NAMALWA (cell line): ENCODE results near the gene HNRNPM.

Experiments used
- DNase-seq: peaks from one replicate; pipeline ENCODE4 v3.0.0-alpha.2; 2015; ENCODE audit warnings: low spot score

HNRNPM gene

GRCh38 chr19:8485561-8486371 is 41.0 kb downstream of the HNRNPM start:
- no peak for DNase-seq

GRCh38 chr19:8486661-8487136 is 41.9 kb downstream of the HNRNPM start:
- DNase-seq: no peak

GRCh38 chr19:8487137-8487851 is 42.5 kb downstream of the HNRNPM start:
- no peak for DNase-seq

- DNase-seq: no peak
These were observed 43.6 kb downstream of the HNRNPM start for GRCh38 chr19:8488365-8488764.

- no peak for DNase-seq
These were observed 45.0 kb downstream of the HNRNPM start for GRCh38 chr19:8489561-8490394.

- DNase-seq: no peak
These were observed 45.6 kb downstream of the HNRNPM start for GRCh38 chr19:8490395-8490760.

- no peak for DNase-seq
These were observed 46.1 kb downstream of the HNRNPM start for GRCh38 chr19:8490873-8491272.

GRCh38 chr19:8491574-8491973 is 46.8 kb downstream of the HNRNPM start:
- peak; percentile 48 for DNase-seq

- no peak for DNase-seq
These were observed 49.4 kb downstream of the HNRNPM start for GRCh38 chr19:8494158-8494557.

- DNase-seq: no peak
These were observed 53.5 kb downstream of the HNRNPM start for GRCh38 chr19:8498295-8498694.

- no peak for DNase-seq
These were observed 54.5 kb downstream of the HNRNPM start for GRCh38 chr19:8499048-8499833.

GRCh38 chr19:8500158-8500557 is 55.4 kb downstream of the HNRNPM start:
- DNase-seq: no peak

- no peak for DNase-seq
These were observed 56.7 kb downstream of the HNRNPM start for GRCh38 chr19:8501516-8501915.

GRCh38 chr19:8501981-8502380 is 57.2 kb downstream of the HNRNPM start:
- no peak for DNase-seq

- no peak for DNase-seq
These were observed 58.7 kb downstream of the HNRNPM start for GRCh38 chr19:8503510-8503909.

- no peak for DNase-seq
These were observed 59.4 kb downstream of the HNRNPM start for GRCh38 chr19:8504171-8504570.

- DNase-seq: no peak
These were observed 60.1 kb downstream of the HNRNPM start for GRCh38 chr19:8504919-8505318.

- peak; percentile 75 for DNase-seq
These were observed 61.1 kb downstream of the HNRNPM start for GRCh38 chr19:8505680-8506401.

GRCh38 chr19:8506402-8506957 is 61.7 kb downstream of the HNRNPM start:
- no peak for DNase-seq

- DNase-seq: no peak
These were observed 65.9 kb downstream of the HNRNPM start for GRCh38 chr19:8510589-8511115.
